WI38 (cell line): ENCODE data around the gene MINDY2.
"Not testable (repeated sequence)": the region's sequence is repeated elsewhere in the genome, so short reads cannot be mapped to it uniquely, and the experiment has no call there.

Experiments used
- H3K4me3 ChIP-seq: 2 replicates; pipeline ENCODE4 v1.5.1; 2011; ENCODE audit warnings: low read depth, mild to moderate bottlenecking, control low read depth, low read length
- TF ChIP-seq, protein P1 (sequence below): IDR thresholded peaks from 2 replicates; pipeline ENCODE4 v1.5.1; 2012; ENCODE audit warnings: low read depth, mild to moderate bottlenecking, control low read depth, low read length

Gene MINDY2

DNA sequence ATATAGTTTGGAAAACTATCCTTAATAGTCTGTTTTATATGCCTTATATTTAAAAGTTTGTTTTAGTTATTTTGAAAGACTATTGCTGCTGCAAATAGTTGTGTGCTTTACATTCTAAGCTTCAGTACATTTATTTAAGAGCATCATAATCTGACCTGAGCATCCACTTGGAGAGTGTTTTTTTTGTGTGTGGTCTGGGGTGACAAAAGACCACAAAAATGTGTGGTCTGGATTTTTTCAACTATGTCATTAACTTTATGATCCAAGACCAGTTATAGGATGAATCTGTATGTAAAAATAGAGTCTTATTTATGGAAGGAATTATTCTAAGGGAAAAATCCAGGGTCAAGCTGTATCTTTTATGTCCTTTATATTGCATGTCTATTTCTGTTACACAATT lies 85.0 kb downstream of the MINDY2 start:
- no peak overlapping the region for H3K4me3 ChIP-seq
- TF ChIP-seq, protein P1, sequence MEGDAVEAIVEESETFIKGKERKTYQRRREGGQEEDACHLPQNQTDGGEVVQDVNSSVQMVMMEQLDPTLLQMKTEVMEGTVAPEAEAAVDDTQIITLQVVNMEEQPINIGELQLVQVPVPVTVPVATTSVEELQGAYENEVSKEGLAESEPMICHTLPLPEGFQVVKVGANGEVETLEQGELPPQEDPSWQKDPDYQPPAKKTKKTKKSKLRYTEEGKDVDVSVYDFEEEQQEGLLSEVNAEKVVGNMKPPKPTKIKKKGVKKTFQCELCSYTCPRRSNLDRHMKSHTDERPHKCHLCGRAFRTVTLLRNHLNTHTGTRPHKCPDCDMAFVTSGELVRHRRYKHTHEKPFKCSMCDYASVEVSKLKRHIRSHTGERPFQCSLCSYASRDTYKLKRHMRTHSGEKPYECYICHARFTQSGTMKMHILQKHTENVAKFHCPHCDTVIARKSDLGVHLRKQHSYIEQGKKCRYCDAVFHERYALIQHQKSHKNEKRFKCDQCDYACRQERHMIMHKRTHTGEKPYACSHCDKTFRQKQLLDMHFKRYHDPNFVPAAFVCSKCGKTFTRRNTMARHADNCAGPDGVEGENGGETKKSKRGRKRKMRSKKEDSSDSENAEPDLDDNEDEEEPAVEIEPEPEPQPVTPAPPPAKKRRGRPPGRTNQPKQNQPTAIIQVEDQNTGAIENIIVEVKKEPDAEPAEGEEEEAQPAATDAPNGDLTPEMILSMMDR = no peak

DNA sequence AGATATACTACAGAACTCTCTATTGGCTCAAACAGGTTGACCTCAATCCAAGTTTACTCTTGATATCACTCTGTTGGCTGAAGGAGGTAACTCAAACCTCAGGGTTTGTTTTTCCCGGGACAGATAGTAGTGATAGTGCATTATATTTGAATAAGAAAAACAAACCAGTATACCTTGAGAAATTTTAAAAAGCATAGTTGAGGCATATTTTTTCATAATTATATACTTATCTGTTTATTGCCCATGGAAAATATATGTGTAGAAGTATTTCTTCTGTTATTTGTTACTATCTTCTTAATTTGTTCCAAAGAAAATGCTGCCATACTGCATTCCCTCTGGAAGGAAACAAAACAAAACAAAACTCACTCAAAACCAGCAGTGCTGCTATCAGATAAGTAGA lies 85.5 kb downstream of the MINDY2 start:
- not testable (repeated sequence) for H3K4me3 ChIP-seq

DNA sequence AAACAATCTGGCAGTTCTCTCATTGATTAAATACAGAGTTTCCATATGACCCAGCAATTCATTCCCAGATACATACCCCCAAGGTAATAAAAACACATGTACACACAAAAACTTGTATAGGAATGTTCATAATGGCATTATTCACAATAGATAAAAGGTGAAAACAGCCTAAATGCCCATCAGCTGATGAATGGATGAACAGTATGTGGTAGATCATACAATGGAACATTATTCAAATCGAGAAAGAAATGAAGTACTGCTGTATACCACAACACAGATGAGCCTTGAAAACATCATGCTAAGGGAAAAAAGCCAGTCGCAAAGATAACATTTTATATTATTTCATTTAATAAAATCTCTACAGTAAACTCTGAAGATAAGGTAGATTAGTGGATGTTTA lies 91.2 kb downstream of the MINDY2 start:
- no peak overlapping the region for H3K4me3 ChIP-seq
- TF ChIP-seq, protein P1 = no peak

DNA sequence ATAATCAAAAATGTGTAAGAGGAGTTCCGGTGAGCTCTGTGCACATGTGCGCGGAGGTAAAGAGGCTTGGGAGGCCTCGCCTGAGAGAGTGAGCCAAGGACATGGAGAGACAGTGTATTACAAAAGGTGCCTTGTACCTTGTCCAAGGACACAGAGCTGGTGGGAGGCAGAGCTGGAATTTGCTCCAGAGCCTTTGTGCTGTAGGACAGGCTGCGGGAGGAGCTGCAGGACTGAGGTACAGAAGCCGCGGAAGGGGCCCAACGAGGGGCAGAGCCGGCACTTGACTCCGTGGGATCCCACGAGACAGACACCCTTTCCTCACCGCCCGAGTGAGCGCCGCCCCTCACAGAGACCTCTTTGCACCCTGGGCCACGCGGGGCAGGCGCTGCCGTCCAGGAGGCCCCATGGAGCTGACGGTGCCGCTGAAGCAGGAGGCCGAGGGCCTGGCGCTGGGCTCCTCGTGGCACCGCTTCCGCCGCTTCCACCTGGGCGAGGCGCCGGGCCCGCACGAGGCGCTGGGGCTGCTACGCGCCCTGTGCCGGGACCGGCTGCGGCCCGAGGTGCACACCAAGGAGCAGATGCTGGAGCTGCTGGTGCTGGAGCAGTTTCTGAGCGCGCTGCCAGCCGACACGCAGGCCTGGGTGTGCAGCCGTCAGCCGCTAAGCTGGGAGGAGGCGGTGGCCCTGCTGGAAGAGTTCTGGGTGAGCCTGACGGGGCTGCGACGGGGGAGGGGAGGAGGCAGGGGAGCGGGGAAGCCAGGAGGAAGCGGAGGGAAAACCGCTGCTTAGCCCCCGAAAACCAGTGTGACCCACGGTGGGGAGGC lies 93.7 kb downstream of the MINDY2 start:
- no peak overlapping the region for H3K4me3 ChIP-seq

DNA sequence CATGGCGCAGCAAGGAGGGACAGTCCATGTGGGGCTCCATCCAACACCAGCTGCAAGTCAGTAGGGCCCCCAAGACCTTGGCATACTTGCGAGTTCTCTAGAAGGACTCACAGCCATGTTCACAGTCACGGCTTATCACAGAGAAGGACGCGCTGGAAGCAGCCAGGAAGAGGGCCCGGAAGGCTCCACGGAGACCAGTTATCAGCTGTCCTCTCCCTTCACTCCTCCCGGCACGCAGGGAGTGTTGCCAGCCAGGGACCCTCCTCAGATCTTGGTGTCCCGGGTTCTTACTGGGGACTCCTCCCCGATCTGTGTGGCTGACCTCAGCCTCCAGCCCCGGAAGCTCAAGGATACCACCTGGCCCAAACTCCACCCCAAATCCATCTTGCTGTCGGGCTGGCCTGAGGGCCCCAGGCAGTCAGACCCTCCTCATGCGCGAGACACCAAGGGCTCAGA lies 94.4 kb downstream of the MINDY2 start:
- TF ChIP-seq, protein P1 = no peak
- H3K4me3 ChIP-seq = no peak overlapping the region

More for the DNA sequence above, 93.7 kb downstream of the MINDY2 start:
- TF ChIP-seq, protein P1 = no peak

DNA sequence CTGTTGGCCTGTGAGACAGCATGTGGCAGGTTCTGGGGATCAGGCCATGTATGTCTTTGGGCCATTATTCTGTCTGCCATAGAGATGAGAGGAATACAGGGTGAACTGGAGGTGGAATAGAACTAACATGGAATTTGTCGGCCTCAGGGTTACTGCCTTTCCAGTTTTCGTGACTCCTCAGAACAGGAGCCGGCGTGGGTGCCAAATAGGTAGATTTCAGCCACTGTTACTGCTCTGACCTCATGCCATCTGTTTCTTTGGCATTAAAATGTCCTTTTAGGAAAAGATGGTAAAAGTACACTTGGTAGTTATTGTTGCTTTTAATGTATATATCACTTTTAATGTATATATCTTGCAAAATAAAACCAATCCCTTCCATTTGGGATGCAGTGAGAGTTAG lies 96.8 kb downstream of the MINDY2 start:
- no peak overlapping the region for H3K4me3 ChIP-seq
- TF ChIP-seq, protein P1 = no peak

DNA sequence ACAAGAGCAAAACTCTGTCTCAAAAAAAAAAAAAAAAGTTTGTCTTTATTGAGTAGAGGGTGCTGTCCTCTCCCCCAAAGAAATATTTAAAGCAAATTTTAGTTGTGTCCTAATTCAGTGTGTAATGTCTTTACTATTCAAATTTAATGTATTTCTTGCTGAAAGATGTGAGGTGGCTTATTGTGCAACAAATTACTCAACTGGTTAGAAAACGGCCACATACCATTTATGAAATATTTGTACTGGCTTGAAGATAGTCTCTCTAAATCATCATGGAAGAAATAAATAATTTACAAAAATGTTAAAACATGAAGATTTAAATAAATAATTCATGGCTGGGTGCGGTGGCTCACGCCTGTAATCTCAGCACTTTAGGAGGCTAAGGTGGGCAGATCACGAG lies 99.3 kb downstream of the MINDY2 start:
- H3K4me3 ChIP-seq = no peak overlapping the region
- TF ChIP-seq, protein P1 = no peak

DNA sequence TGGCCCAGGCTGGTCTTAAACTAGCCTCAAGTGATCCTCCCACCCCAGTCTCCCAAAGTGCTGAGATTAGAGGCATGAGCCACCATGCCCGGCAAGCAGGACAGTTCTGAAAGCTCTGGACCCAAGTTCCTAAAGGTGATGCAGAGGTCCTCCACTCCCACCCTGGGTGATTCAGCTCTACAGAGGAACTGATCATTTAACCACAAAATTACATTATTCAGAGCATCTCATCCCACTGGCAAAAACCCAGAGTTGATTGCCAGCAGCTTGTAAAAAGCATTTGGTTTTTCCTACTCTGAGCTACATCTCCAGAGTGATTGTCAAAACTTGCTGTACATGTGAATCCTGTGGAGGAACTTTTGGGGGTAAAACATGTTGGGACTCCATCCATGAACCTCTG lies 102.2 kb downstream of the MINDY2 start:
- no peak overlapping the region for H3K4me3 ChIP-seq
- TF ChIP-seq, protein P1 = no peak
